Upper lobe of left lung (tissue), 6 donors: Measurements from ENCODE around the gene FNDC1. TPM values are rescaled to one million over a fixed set of nuclear protein-coding genes. Genes with fewer than 3 reads are reported as not detected.

Experiments used
- ATAC-seq, 2 donors: fragments of 200-7000 bp; cut with Tn5 transposase; one replicate each; pipeline ENCODE4 v1.9.1; 2022; ENCODE audit warnings: mild to moderate bottlenecking in 2 of 2, moderate library complexity in 2 of 2; ENCODE audit not compliant: low FRiP score in 2 of 2
- DNase-seq, 2 donors: peaks; one replicate each; pipeline ENCODE4 v3.0.0-alpha.2; 2019 to 2020
- H3K27ac ChIP-seq, 4 donors: fragments of 200-600 bp; sonication (generic); one replicate each; pipeline ENCODE4 v1.5.1; 2016 to 2019
- H3K27me3 ChIP-seq, 4 donors: fragments of 200-600 bp; sonication (generic); one replicate each; pipeline ENCODE4 v1.5.1; 2017 to 2019
- H3K36me3 ChIP-seq, 4 donors: fragments of 200-600 bp; sonication (generic); one replicate each; pipeline ENCODE4 v1.5.1; 2016 to 2019
- H3K4me1 ChIP-seq, 4 donors: fragments of 200-600 bp; sonication (generic); one replicate each; pipeline ENCODE4 v1.5.1; 2018 to 2019
- H3K4me3 ChIP-seq, 4 donors: fragments of 200-600 bp; sonication (generic); one replicate each; pipeline ENCODE4 v1.5.1; 2017 to 2019; ENCODE audit warnings: mild to moderate bottlenecking in 2 of 4, moderate library complexity in 1 of 4
- H3K9me3 ChIP-seq, 4 donors: fragments of 200-600 bp; sonication (generic); one replicate each; pipeline ENCODE4 v1.5.1; 2018 to 2019
- EP300 ChIP-seq, 4 donors: sonication (generic); formaldehyde crosslinking; IDR thresholded peaks; one replicate each; pipeline ENCODE4 v1.5.1; 2017; ENCODE audit warnings: antibody characterized with exemption in 4 of 4, control low read depth in 2 of 4
- POLR2A ChIP-seq, 4 donors: fragments of 450-650 bp; IDR thresholded peaks; one replicate each; pipeline ENCODE4 v1.5.1; 2016 to 2017; ENCODE audit warnings: antibody characterized with exemption in 4 of 4, mild to moderate bottlenecking in 2 of 4
- POLR2AphosphoS5 ChIP-seq, 2 donors: sonication (generic); formaldehyde crosslinking; IDR thresholded peaks; one replicate each; pipeline ENCODE4 v1.5.1; 2017; ENCODE audit warnings: antibody characterized with exemption in 2 of 2
- WGBS, 2 donors: methylation state at CpG; one replicate each; pipeline ENCODE4 v1.1.5; 2017 to 2018; 5-methylcytosine and 5-hydroxymethylcytosine counted together
- total RNA-seq, 6 donors: library from RNA; depleted of rRNA in 4 of 6; stranded (reverse); fragments of >200 nt in 4 of 6; gene quantifications; one replicate each; pipeline versions ENCODE4 v1.1.0 to v1.2.1, GENCODE V29; 2016 to 2021
- TF ChIP-seq, protein P1 (sequence below), 6 experiments: fragments of 450-650 bp in 4 of 6; fragments of 200-600 bp in 2 of 6; sonication (generic) in 2 of 6; IDR thresholded peaks; one replicate each; pipeline ENCODE4 v1.5.1; 2016 to 2019; ENCODE audit warnings: antibody characterized with exemption in 6 of 6
- donor health status: DM: no; HTN: no; CAD: no; lungs with moderate emphysema.
- donor health status: DM: no; HTN: yes; CAD: no; lungs with severe emphysema.

FNDC1 gene
- total RNA-seq, 6 donors from 2014 or later, result 0.30 to 1.8 (median 0.65) TPM; not detected in 2

GRCh38 chr6:159217595-159218275 is 48.5 kb downstream of the FNDC1 start:
- no peaks in the 10 kb centered on the region for H3K9me3 ChIP-seq
- no peaks in the 10 kb centered on the region for H3K27me3 ChIP-seq
- DNase-seq (peak; percentile 40 to 57), ATAC-seq (peak; percentile 31 to 35)
- no peak overlapping the region for H3K27ac ChIP-seq
- no peaks in the 10 kb centered on the region for H3K4me1 ChIP-seq
- H3K4me3 ChIP-seq, result no peak overlapping the region
- 38 to 41% methylated on average over 15 to 17 of the region's 17 CpGs for WGBS, 2 donors
- no peaks in the 10 kb centered on the region for H3K36me3 ChIP-seq
- TF ChIP-seq POLR2AphosphoS5 (IDR thresholded peaks at IDR 0.05), result no peak
- TF ChIP-seq, protein P1, sequence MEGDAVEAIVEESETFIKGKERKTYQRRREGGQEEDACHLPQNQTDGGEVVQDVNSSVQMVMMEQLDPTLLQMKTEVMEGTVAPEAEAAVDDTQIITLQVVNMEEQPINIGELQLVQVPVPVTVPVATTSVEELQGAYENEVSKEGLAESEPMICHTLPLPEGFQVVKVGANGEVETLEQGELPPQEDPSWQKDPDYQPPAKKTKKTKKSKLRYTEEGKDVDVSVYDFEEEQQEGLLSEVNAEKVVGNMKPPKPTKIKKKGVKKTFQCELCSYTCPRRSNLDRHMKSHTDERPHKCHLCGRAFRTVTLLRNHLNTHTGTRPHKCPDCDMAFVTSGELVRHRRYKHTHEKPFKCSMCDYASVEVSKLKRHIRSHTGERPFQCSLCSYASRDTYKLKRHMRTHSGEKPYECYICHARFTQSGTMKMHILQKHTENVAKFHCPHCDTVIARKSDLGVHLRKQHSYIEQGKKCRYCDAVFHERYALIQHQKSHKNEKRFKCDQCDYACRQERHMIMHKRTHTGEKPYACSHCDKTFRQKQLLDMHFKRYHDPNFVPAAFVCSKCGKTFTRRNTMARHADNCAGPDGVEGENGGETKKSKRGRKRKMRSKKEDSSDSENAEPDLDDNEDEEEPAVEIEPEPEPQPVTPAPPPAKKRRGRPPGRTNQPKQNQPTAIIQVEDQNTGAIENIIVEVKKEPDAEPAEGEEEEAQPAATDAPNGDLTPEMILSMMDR (IDR thresholded peaks at IDR 0.05), result peak in 3 of 6 experiments; percentile 21 to 44 (median 32)
- TF ChIP-seq EP300 (IDR thresholded peaks at IDR 0.05), result no peak

DNA sequence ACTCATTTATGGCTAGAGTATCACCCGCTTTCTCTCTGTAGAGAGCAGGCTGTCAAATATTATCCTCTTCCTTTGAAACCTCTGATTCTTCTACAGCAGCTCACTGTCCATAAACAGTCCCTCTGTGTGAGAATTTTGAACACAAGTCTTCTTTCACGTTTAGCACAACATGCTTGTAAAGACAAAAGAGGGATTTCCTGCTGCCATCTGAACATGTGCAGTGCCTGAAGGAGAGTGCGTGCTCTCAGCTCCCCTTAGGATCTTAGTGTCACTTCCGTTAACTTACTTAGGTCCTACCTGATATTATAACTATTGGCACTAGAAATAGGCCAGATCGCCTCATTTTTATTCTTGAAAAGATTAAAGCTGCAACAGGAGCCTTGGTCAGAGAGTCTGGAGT is 50.9 kb downstream of the FNDC1 start:
- Histone ChIP-seq H3K4me3 (no peak overlapping the region), H3K36me3 (no peaks in the 10 kb centered on the region), H3K9me3 (no peaks in the 10 kb centered on the region), H3K4me1 (no peaks in the 10 kb centered on the region), H3K27ac (no peak overlapping the region), H3K27me3 (no peaks in the 10 kb centered on the region)
- TF ChIP-seq EP300 (IDR thresholded peaks at IDR 0.05), result no peak
- TF ChIP-seq, protein P1 (IDR thresholded peaks at IDR 0.05), result no peak
- TF ChIP-seq POLR2A (IDR thresholded peaks at IDR 0.05), result no peak
- no peak for TF ChIP-seq POLR2AphosphoS5 (IDR thresholded peaks at IDR 0.05)
- DNase-seq, result no peak
- ATAC-seq, result no peak
- WGBS, 2 donors, result 40 to 44% methylated on average over 5 of the region's 5 CpGs

DNA sequence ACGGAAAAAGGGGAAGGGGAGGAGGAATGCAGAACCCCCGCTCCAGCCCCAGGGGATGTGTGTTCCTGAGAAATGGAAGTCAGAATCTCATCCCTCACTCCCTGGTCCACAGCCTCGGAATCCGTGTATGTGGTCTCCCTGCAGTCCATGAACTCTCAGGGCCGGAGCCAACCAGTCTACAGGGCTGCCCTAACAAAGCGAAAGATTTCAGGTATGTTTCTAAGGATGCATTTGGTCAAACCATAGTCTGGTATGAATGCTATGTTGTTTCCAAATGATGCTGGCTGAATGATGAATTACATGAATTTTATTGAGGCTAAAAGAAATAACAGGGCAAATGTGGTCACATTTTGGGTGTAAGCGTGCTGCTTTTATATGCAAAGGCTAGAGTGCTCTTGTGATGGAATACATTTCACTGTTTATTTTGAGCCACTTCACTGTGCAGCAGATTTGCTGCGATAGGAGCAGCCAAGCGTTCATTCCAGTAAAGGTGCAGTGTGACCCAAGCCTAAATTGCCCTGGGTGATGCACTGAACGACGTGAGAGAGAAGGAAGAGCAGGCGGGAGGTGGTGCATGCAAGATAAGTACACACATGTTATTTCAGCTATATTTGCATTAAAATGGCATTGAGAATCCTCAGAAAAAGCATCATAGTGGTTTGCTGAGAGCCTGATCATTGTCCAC is 52.4 kb downstream of the FNDC1 start:
- 49 to 55% methylated on average over 12 of the region's 12 CpGs for WGBS, 2 donors
- no peak overlapping the region for H3K4me3 ChIP-seq
- H3K27me3 ChIP-seq, result no peaks in the 10 kb centered on the region
- H3K9me3 ChIP-seq, result no peaks in the 10 kb centered on the region
- TF ChIP-seq POLR2AphosphoS5 (IDR thresholded peaks at IDR 0.05) (no peak), POLR2A (IDR thresholded peaks at IDR 0.05) (no peak), EP300 (IDR thresholded peaks at IDR 0.05) (no peak)
- TF ChIP-seq, protein P1 (IDR thresholded peaks at IDR 0.05), result no peak
- no peak overlapping the region for H3K27ac ChIP-seq
- H3K4me1 ChIP-seq, result no peaks in the 10 kb centered on the region
- H3K36me3 ChIP-seq, result no peaks in the 10 kb centered on the region
- DNase-seq (no peak), ATAC-seq (no peak)

DNA sequence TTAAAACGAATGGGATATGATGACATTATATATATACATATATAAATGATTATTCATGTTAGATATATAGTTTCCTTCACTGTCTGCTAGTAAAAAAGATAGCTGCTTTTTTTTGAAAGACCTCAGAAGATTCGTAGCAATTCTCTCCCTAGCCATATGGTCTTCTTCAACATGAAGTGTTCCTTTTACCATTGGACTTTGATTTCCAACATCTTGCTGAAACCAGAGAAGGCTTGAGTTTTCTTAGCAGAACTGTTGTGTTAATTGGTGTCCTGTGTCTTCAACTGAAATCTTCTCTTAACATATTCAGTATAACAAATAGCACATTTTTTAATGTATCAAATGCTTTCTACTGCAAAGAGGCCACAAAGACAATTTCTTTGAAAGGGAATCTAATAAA is 55.3 kb downstream of the FNDC1 start:
- 67% methylated on average over 2 of the region's 2 CpGs for WGBS, 2 donors
- no peaks in the 10 kb centered on the region for H3K9me3 ChIP-seq
- no peak overlapping the region for H3K4me3 ChIP-seq
- H3K27ac ChIP-seq, result no peak overlapping the region
- H3K4me1 ChIP-seq, result no peaks in the 10 kb centered on the region
- no peaks in the 10 kb centered on the region for H3K36me3 ChIP-seq
- TF ChIP-seq EP300 (IDR thresholded peaks at IDR 0.05), result no peak
- TF ChIP-seq, protein P1 (IDR thresholded peaks at IDR 0.05), result no peak
- TF ChIP-seq POLR2A (IDR thresholded peaks at IDR 0.05), result no peak
- no peak for TF ChIP-seq POLR2AphosphoS5 (IDR thresholded peaks at IDR 0.05)
- ATAC-seq (no peak), DNase-seq (no peak)
- no peaks in the 10 kb centered on the region for H3K27me3 ChIP-seq
